Measurements from ENCODE around the gene TEKT3. TPM values are rescaled to one million over a fixed set of nuclear protein-coding genes. Genes with fewer than 3 reads are reported as not detected.
A peak's percentile ranks its signal among the peaks of the same experiment; 100 is the strongest.

Gene TEKT3
- polyA plus RNA-seq (ENCODE audit: insufficient read length in 4 of 4), result 1 to 10 TPM in 3 of 4 donors, under 1 TPM in 1; 0.95 to 2.3 (median 1.5) TPM

DNA sequence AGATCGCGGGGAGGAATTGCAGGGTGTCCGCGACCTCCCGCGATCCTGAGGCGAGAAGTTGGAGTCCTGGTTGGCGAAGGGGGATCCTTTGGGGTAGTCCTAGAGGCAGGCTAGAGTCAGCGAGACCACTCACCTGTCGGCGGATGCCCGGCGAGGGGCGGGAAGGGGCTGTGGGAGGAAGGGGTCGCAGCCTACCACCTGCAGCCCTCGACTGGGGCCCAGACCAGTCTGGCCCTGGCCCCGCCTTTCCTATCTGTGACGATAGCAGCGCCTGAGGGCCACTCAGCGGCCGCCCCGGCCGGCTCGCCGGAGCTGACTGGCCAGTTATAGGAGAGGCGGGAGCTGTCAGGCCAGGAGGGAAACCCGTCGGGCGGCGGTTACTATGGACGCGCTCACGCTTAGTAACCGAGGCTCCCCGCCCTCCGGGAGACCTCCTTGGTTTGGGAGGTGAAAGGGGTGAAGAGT, at the start of gene TEKT3:
Gene TEKT3 (minus strand): TSS at position 213 of the 465 bp plus-strand sequence. CDS start 10,012 bp downstream, outside the sequence.
- DNase-seq (ENCODE audit: low read depth in 4 of 4, low spot score in 2 of 4), result peak; percentile 39 to 78 (median 63)

DNA sequence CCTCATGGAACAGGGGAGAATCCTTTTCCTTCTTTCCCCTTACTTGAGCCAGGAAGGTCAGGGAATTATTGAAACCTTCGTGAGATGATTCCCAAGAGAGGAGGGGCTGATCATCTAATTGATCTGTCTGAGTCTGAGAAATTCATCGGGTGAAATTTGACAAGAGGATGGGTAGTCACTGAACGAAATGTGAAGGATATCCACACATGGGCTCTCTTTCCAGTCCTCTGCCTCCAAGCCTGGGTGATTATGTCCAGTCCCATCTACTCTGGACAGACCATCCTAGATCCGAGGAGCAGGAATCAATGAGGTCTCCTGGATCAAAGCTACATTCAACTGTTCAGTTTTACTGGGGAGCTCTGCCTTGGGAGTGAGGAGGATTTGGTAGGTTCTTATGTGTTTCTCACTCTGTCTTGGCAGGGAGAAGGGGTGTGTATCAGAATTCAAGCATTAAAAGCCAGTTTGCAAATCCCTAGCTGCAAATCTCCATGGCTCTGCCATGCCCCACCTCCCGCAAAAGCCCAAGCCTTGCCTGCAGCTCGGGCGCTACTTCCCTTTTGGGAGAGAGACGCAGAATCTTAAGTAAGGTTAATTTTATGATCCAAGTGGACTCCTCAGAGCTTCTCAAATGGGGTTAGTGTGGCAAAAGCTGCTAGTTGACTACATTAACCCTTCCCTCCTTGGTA, 47.1 kb upstream of the TEKT3 start:
- DNase-seq (ENCODE audit: low read depth in 4 of 4, low spot score in 2 of 4), result no peak

DNA sequence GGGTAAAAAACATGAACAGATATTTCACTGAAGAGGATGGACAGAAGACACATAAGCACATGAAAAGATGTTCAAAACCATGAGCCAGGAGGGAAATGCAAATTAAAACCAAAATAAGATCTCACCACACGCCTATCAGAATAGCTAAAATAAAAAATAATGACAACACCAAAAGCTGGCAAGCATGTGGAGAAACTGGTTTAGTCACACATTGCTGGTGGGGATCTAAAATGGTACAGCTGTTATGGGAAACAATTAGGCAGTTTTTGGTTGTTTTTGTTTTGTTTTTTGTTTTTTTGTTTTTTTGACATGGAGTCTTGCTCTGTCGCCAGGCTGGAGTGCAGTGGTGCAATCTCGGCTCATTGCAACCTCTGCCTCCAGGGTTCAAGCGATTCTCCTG, 44.7 kb upstream of the TEKT3 start:
- no peak for DNase-seq (ENCODE audit: low read depth in 4 of 4, low spot score in 2 of 4)

DNA sequence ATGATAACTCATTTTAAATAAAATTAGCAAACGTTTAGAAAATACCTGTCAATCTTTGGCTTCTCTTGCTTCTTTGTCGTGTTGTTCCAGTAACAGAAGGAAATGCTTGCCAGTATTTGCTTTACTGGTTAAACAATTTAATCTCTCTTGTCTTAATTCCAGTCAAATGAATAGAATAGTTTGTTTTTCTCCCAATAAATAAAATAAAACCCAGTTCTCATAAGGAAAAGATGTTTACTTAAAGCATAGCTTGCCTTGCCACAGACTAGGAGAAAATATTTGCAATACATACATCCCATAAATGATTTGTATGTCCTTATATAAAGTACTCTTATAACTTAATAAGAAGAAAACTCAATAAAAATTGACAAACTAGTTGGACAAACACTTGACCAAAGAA, 43.9 kb upstream of the TEKT3 start:
- DNase-seq (ENCODE audit: low read depth in 4 of 4, low spot score in 2 of 4), result no peak

DNA sequence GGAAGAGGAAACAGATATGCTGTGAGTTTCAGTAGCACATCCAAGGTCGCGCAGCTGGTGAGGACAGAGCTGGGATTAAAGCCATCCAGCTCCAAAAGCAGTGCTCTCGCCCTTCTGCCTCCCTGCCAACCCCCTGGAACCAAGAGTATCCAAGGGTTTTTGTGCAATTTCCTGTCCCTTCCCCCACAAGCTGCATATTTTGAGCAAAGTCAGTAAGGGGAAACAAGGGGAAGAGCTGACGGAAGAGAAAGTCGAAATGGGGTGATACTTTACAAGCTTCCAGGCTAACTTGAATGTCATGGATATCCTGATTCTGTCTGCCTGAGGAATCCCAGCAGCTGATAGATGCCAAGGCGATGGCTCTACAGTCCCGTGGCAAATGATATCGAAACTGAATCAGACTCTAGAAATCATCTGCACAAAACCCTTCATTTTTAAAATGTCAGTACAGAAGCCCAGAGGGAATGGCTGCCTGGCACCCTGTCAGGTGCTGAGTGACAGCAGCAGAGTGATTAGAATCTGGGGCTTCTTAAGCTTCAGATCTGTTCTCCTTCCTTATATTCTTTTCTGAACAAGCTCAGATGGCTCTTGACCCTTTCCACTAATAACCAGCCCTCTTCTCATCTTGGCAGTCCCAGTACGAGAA, 42.9 kb upstream of the TEKT3 start:
- DNase-seq (ENCODE audit: low read depth in 4 of 4, low spot score in 2 of 4), result no peak

DNA sequence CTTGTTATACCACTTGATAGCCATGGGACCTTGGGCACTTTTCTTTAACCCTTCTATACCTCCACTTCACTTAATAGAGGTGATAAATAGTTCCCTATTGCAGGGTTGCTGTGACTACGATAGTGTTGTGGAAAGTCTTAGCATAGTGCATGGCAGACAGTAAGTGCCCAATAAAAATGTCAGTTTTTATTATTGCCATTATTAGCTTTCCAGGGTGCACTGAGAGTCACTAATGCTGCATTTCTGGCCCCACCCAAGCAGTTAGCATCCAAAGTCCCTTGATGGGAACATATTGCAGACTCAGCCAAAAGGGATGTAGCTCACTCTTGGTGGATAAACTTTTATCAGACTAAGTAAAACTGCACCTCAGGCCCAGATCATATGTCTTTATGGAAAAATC, 41.5 kb upstream of the TEKT3 start:
- DNase-seq (ENCODE audit: low read depth in 4 of 4, low spot score in 2 of 4), result no peak

DNA sequence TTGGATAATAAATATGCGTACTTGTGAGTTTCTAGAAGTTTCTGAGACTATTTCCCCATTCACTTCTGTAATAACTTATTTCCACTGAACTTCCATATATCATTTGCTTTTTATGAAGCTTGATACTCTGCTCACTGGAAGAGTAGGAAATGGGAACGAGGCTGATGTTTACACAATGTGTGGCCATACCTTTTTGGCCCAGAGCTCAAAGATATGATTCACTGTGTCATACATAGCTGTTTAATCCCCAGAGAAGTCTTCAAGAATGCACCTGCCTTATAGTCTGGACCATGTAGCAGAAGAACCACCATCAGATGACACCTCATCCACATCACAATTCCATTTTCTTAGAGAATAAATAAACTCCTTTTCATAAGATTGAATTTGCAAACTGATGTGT, 40.3 kb upstream of the TEKT3 start:
- DNase-seq (ENCODE audit: low read depth in 4 of 4, low spot score in 2 of 4), result no peak

DNA sequence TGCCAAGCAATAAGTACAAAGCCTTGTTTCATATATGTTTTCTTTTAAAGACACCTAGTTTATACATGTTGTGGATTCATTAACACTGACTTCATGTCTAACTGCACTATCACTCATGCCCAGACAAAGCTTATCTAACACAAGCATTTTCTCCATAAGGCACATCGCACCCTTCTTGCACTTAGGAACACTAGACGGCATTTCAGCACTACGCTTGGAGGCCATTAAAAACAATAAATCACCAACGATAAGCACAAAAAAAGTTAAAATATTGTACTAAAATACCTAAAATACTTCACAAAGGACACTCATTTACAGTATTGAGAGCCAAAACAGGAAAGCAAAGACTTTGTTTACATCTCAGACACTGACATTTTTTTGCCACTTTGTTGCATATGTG, 39.0 kb upstream of the TEKT3 start:
- no peak for DNase-seq (ENCODE audit: low read depth in 4 of 4, low spot score in 2 of 4)

DNA sequence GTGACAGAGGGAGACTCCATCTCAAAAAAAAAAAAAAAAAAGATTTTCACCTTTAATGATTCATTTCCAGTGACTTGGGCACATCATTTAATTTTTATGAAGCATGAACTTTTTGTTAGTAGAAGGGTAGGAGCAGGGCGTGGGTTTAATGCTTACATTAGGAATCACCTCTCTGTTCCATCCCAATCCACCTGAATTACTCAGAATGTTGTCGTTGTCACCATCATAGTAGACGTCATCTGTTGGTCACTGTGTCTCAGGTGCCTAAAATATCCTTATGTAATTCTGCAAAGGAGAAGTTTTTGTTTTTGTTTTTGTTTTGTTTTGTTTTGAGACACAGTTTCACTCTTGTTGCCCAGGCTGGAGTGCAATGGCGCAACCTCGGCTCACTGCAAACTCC, 38.3 kb upstream of the TEKT3 start:
- no peak for DNase-seq (ENCODE audit: low read depth in 4 of 4, low spot score in 2 of 4)

DNA sequence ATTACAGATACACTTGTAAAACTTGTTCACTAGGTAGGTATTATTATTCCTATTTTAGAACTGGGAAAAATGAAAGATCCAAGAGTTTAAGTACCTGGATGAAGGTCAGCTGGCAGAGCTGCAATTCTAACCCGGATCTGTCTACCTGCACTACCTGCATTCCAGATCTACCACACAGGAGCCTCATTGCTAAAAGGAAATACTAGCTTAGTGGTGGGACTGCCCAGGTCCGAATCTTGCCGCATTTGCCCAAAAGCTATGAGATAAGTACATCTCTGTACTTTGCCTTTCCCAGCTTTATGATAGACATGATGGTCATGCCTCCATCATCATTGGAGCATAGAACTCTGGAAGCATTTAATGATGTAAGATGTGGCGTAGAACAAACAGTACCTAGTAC, 36.8 kb upstream of the TEKT3 start:
- DNase-seq (ENCODE audit: low read depth in 4 of 4, low spot score in 2 of 4), result no peak

DNA sequence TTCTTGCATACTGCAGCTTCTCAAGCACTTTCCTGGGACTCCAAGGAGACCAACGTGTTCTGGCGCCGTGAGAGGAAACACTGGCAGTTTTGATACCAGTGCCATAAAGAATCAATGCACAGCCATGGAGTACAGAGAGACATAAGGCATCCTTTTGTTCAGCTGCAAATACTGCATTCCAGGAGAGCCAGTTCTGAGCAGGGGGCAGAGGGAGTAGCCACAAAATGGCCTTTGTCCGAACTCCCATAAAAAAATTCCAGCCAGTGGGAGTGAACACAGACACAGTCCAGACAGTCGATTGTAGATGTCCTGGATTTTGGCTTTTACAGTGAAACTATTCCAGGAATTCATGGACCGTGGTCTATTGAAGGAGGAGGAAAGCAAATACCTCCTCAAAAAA, 36.2 kb upstream of the TEKT3 start:
- DNase-seq (ENCODE audit: low read depth in 4 of 4, low spot score in 2 of 4), result peak in 3 of 4 donors; percentile 9 to 66 (median 31)

DNA sequence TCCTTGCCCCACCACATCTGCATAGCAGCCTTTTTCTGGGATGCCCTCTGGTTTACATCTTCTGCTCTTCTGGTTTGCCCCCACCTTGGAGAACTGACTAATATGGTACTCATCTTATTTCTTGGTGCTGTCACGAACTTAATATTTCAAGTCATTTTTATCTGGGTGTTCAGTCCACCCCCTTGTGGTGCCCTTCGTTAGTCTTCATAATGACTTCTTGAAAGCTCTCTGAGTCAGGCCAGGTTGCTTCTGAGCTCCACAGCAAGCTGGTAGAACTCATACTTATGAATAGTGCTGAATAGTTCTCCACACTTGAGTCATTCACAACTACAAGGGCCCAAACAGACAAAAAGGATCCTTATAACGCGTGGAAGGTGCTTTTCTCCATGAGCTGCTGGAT, 35.8 kb upstream of the TEKT3 start:
- DNase-seq (ENCODE audit: low read depth in 4 of 4, low spot score in 2 of 4), result no peak

DNA sequence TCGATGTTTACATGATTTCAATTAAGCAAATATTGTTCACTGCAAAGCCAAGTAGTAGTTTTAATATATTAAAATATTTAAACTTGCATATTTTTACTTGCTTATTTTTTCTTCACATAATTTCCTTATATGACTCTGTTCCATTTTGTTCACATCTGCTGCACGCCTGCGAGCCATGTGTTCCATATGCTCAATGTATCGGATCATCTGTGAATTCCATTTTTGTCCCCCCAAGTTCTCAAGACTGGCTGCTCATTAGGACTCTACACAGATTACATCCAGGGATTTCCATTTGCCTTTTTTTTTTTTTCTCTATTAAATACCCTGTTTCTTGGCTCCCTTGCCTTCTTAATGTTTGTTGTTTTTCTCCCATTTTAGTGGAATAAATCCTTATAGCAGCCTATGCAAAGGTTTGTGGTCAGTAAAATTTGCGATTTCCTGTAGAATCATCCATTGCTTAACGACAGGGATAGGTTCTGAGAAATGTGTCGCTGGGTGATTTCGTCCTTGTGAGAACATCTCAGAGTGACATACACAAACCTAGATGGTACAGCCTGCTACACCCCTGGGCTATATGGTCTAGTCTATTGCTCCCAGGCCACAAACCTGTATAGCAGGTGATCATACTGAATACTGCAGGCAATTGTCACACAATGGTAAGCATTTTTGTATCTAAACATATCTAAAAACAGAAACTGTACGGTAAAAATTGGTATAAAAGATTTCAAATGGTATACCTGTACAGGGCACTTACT, 30.2 kb upstream of the TEKT3 start:
- DNase-seq (ENCODE audit: low read depth in 4 of 4, low spot score in 2 of 4), result no peak

DNA sequence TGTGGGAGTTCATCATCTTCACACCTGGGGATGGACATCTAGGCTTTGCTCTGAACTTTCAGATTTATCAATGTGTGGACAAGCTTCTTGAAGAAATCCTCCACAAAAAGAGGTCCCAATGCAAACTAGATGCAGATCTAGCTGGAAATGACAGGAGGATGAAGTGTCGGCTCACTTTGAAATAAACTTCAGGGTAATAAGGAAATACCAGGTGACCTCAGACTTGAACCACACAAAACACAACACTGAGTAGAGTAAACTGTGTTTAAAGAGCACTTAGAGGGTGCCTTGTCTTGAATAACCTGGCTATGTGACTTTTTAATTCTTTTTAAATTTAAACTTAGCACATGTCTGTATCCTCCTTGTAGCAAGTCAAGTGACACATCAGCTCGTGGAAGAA, 27.2 kb upstream of the TEKT3 start:
- DNase-seq (ENCODE audit: low read depth in 4 of 4, low spot score in 2 of 4), result no peak

DNA sequence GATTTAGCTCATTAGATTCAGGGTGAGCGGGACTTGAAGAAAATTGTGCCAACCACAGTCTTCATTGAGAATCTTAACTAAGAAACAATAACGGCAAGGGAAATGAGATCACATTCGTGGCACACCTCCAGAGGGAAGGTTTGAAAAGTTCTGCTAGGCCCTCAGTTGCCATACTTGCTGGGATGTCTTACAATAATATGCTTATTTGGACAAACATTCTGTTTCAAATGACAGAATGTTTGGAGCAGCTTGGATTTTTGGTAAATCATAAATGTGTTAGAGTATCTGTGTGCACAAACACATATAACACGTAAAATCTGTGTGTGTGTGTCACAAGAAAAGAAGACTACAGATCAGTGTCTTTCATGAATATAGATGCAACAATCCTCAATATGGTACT, 24.6 kb upstream of the TEKT3 start:
- no peak for DNase-seq (ENCODE audit: low read depth in 4 of 4, low spot score in 2 of 4)

DNA sequence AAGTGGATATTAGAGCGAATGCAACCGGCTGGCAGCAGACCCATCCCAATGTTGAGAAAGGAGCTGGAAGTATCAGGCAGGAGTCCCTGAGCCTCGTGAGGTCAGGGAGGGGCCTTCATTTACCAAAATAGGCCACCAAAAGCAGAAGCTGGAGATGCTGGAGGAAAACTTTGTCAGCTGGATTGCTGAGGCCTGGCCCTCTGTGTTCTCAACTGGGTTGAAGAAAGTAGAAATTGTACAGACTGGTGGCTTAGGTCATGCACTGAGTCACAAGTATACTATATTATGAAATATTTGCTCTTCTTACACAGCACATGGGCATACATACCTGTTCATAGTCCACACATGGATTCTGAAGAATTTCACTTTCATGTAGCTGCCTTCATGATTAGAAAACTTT, 23.2 kb upstream of the TEKT3 start:
- no peak for DNase-seq (ENCODE audit: low read depth in 4 of 4, low spot score in 2 of 4)

DNA sequence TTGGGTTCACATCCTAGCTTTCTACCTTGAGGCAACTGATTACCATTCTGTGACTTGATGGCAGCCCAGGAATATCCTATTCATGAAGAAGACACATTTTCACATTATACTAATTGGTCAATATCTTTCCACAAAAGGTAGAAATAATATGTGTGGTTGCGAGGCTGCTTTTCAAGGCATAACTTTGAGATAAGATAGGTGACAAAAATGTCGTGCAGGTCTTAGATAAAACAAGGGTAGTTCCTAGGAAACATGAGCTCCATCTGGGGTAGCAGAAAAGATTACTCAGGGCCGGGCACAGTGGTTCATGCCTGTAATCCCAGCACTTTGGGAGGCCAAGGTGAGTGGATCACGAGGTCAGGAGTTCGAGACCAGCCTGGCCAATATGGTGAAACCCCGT, 22.3 kb upstream of the TEKT3 start:
- no peak for DNase-seq (ENCODE audit: low read depth in 4 of 4, low spot score in 2 of 4)

DNA sequence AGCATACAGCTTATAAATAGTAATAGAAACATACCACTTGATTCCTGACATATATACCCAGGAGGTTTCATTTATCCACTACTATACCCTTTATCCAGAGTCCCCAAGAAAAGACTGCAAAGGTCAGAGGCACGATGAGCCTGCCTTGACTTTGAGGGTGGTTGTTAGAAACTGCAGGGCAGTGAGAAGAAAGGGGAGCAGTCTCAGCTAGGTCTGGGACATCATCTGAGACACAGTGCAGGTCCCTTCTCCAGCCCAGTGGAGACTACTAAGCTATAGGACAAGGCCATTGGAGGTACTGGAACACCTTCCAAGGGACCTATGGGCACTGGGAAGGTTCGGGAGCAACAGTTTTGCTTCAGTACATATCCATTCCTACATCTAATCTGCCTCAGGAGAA, 20.2 kb upstream of the TEKT3 start:
- DNase-seq (ENCODE audit: low read depth in 4 of 4, low spot score in 2 of 4), result no peak

DNA sequence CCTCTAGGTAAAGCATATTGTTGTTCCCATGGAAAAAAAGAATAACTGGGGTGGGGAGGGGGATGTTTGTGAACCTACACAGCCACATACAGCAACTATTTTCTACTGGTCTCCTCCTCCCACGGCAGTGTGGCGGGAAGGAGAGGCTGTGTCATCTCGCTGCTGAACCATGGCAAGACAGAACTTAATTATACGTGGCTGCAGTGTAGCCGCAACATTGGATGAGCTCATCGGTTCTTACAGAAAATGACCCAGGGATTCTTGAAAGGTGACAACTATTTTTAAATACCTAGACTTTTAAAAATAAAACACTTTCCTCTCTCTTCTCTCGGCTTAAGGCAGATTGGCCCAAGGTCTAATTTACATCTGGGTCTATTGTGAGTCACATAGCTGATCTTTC, 19.8 kb upstream of the TEKT3 start:
- no peak for DNase-seq (ENCODE audit: low read depth in 4 of 4, low spot score in 2 of 4)

DNA sequence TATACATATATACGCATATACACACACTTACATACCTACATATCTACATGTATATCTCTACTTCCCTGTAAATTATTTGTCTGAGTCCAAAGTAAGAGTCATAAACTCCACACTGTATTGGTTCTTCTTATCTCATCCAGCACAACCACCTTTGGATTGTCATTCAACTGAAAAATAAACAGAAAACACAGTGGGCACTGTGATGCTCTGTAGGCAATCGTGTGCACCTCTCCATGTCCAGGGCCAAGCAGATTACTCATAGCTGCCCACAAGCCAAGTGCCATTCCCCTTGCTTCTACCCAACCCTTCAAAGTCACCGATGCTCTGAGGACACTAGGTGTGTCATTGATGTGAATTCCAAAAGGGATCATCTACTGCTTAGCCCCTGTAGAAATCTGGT, 12.9 kb upstream of the TEKT3 start:
- no peak for DNase-seq (ENCODE audit: low read depth in 4 of 4, low spot score in 2 of 4)

DNA sequence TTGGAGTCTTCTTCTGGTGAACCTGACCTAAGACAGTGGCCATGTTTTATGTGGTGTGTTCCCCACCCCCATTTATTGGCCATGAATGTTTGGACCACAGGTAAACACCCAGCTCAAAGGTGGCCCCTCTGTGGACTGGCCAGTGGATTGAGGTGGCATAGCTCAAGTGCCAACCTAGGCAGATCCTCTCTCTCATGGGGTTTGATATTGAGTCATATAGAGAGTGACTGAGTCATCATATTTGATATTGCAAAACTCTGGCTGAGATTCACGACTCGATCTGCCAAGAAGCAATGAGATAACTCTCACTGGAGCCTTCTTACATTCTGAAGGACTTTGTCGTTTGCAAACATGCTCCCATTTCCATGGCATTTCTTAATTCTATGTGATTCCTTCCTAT, 10.5 kb upstream of the TEKT3 start:
- no peak for DNase-seq (ENCODE audit: low read depth in 4 of 4, low spot score in 2 of 4)

DNA sequence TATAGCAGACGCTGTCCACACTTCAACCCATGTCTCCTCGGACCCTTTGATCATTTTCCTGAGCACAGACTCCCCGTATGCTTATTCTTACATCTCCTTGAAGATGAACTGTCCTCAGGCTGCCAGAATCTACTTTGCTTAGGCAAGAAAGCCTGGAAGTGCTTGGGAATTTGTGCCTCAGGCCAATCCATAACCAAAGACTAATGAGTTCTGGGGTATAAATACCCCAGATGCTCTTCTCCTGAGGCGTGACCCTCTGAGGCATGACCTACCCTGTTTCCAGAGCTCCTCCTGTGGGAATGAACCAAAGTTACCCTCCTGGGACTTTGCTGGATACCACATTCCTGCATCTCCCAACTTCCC, 10.1 kb upstream of the TEKT3 start:
- no peak for DNase-seq (ENCODE audit: low read depth in 4 of 4, low spot score in 2 of 4)
